SH-SY5Y (cell line): ENCODE data around the gene ZNF322.

Source experiments
- GATA2 ChIP-seq: IDR thresholded peaks from 2 replicates; pipeline ENCODE4 v1.6.1; 2011; ENCODE audit warnings: mild to moderate bottlenecking, low read depth, low read length
- GATA3 ChIP-seq: IDR thresholded peaks from 2 replicates; pipeline ENCODE4 v1.6.1; 2011; ENCODE audit warnings: low read depth, mild to moderate bottlenecking, low read length, moderate library complexity

- TF ChIP-seq GATA2 (peak; percentile 87), GATA3 (peak; percentile 36; the same call in 1 of the 2 replicates)
Observed at GRCh38 chr6:26595669-26596269, 63.8 kb downstream of the ZNF322 start.
